CD14-positive monocyte (primary cell): ENCODE data around the gene PTOV1. TPM values are rescaled to one million over a fixed set of nuclear protein-coding genes. Genes with fewer than 3 reads are reported as not detected.

Experiments used
- DNase-seq, 3 donors: peaks; one replicate each; pipeline ENCODE4 v3.0.0-alpha.2; 2011 to 2022
- H2AFZ ChIP-seq: 2 replicates; pipeline ENCODE4 v1.6.0; 2012; ENCODE audit warnings: mild to moderate bottlenecking, low read depth, low read length, inconsistent platforms; ENCODE audit not compliant: insufficient read depth, poor library complexity, severe bottlenecking
- H3K27ac ChIP-seq, 2 donors: 1 replicate in 1 of 2; 2 replicates in 1 of 2; pipeline ENCODE4 v1.5.1; 2012 to 2013; ENCODE audit warnings: low read length in 2 of 2, control low read depth in 1 of 2, inconsistent platforms in 1 of 2, low read depth in 1 of 2, mild to moderate bottlenecking in 1 of 2
- H3K27me3 ChIP-seq, 2 donors: one replicate each; pipeline versions ENCODE4 v1.6.0 to v1.6.1; 2011 to 2013; ENCODE audit warnings: low read length in 2 of 2; ENCODE audit not compliant: control insufficient read depth in 2 of 2, insufficient read depth in 2 of 2
- H3K36me3 ChIP-seq, 2 donors: replicated peaks in 1 of 2; 1 replicate in 1 of 2; 2 replicates in 1 of 2; pipeline versions ENCODE4 v1.5.1 to v1.6.1; 2012 to 2013; ENCODE audit warnings: low read length in 2 of 2, control low read depth in 1 of 2, inconsistent platforms in 1 of 2, mild to moderate bottlenecking in 1 of 2; ENCODE audit not compliant: insufficient read depth in 2 of 2, control insufficient read depth in 1 of 2
- H3K4me1 ChIP-seq, 2 donors: 1 replicate in 1 of 2; 2 replicates in 1 of 2; pipeline versions ENCODE4 v1.5.1 to v1.6.1; 2012 to 2013; ENCODE audit warnings: low read length in 2 of 2, control low read depth in 1 of 2, inconsistent platforms in 1 of 2, mild to moderate bottlenecking in 1 of 2, moderate library complexity in 1 of 2; ENCODE audit not compliant: insufficient read depth in 2 of 2, control insufficient read depth in 1 of 2
- H3K4me2 ChIP-seq: replicated peaks from 2 replicates; pipeline ENCODE3; 2012; ENCODE audit warnings: low read length, moderate library complexity, mild to moderate bottlenecking; ENCODE audit not compliant: poor library complexity, severe bottlenecking; ENCODE audit errors: extremely low read depth
- H3K4me3 ChIP-seq, 3 experiments: fragments of 200-600 bp in 1 of 3; sonication (generic) in 1 of 3; replicated peaks in 1 of 3; 1 replicate in 2 of 3; 2 replicates in 1 of 3; pipeline ENCODE4 v1.5.1; 2011 to 2013; ENCODE audit warnings: low read length in 3 of 3, mild to moderate bottlenecking in 3 of 3, control low read depth in 2 of 3, low read depth in 2 of 3, inconsistent platforms in 1 of 3, moderate library complexity in 1 of 3
- H3K79me2 ChIP-seq: 2 replicates; pipeline ENCODE4 v1.6.0; 2012; ENCODE audit warnings: mild to moderate bottlenecking, control low read depth, inconsistent platforms, low read length, moderate library complexity; ENCODE audit not compliant: insufficient read depth
- H3K9ac ChIP-seq: 2 replicates; pipeline ENCODE4 v1.6.0; 2017; ENCODE audit warnings: low read length, mild to moderate bottlenecking; ENCODE audit not compliant: insufficient read depth, poor library complexity, severe bottlenecking
- H3K9me3 ChIP-seq, 2 donors: replicated peaks in 1 of 2; 1 replicate in 1 of 2; 2 replicates in 1 of 2; pipeline versions ENCODE4 v1.5.1 to v1.6.1; 2012 to 2013; ENCODE audit warnings: low read length in 2 of 2, control low read depth in 1 of 2; ENCODE audit not compliant: control insufficient read depth in 1 of 2, insufficient read depth in 1 of 2
- H4K20me1 ChIP-seq: 2 replicates; pipeline ENCODE4 v1.6.0; 2012; ENCODE audit warnings: mild to moderate bottlenecking, low read length, control low read depth, moderate library complexity; ENCODE audit not compliant: insufficient read depth
- H3K27ac Mint-ChIP-seq, 7 donors: one replicate each; pipeline ENCODE4 v1.8.0; 2020; ENCODE audit warnings: mild to moderate bottlenecking in 7 of 7, mixed read lengths in 7 of 7, moderate library complexity in 6 of 7, inconsistent platforms in 2 of 7
- H3K27me3 Mint-ChIP-seq, 3 donors: one replicate each; pipeline ENCODE4 v1.8.0; 2021 to 2022; ENCODE audit warnings: low read depth in 3 of 3, mild to moderate bottlenecking in 3 of 3, mixed read lengths in 3 of 3, moderate library complexity in 3 of 3, inconsistent platforms in 1 of 3
- H3K36me3 Mint-ChIP-seq, 2 donors: one replicate each; pipeline ENCODE4 v1.8.0; 2020; ENCODE audit warnings: mixed read lengths in 2 of 2, inconsistent platforms in 1 of 2, mild to moderate bottlenecking in 1 of 2
- H3K4me1 Mint-ChIP-seq: one replicate; pipeline ENCODE4 v1.8.0; 2020; ENCODE audit warnings: mild to moderate bottlenecking, mixed read lengths
- H3K4me3 Mint-ChIP-seq, 2 donors: one replicate each; pipeline ENCODE4 v1.8.0; 2020; ENCODE audit warnings: mild to moderate bottlenecking in 2 of 2, mixed read lengths in 2 of 2, moderate library complexity in 1 of 2
- H3K9me3 Mint-ChIP-seq, 7 donors: one replicate each; pipeline ENCODE4 v1.8.0; 2020 to 2022; ENCODE audit warnings: mixed read lengths in 7 of 7, mild to moderate bottlenecking in 6 of 7, moderate library complexity in 6 of 7, inconsistent platforms in 2 of 7
- CTCF ChIP-seq: fragments of 200-600 bp; IDR thresholded peaks from one replicate; pipeline ENCODE4 v1.8.0; 2022; ENCODE audit warnings: antibody characterized with exemption, mild to moderate bottlenecking
- WGBS: methylation state at CpG from one replicate; pipeline ENCODE4 v1.1.5; 2013; ENCODE audit warnings: missing lambda C conversion rate; ENCODE audit not compliant: insufficient coverage; 5-methylcytosine and 5-hydroxymethylcytosine counted together
- intact Hi-C, 2 donors: fragments of 100-400 bp; cut with micrococcal nuclease; formaldehyde crosslinking; loops; one replicate each; pipeline versions ENCODE4 v1.15.0 to v1.15.1; 2023
- polyA plus RNA-seq, 3 donors: library from polyadenylated mRNA; depleted of rRNA in 1 of 3; unstranded in 2 of 3; stranded (reverse) in 1 of 3; fragments of 300-500 nt in 2 of 3; fragments of >200 nt in 1 of 3; fragmentation: Illumina TruSeq in 2 of 3; gene quantifications; 1 replicate in 2 of 3; 2 replicates in 1 of 3; pipeline ENCODE4 v1.2.3, GENCODE V29; 2012 to 2021

The PTOV1 gene
- polyA plus RNA-seq, 3 donors, result 18.3 to 67.9 (median 31.2) TPM

DNA sequence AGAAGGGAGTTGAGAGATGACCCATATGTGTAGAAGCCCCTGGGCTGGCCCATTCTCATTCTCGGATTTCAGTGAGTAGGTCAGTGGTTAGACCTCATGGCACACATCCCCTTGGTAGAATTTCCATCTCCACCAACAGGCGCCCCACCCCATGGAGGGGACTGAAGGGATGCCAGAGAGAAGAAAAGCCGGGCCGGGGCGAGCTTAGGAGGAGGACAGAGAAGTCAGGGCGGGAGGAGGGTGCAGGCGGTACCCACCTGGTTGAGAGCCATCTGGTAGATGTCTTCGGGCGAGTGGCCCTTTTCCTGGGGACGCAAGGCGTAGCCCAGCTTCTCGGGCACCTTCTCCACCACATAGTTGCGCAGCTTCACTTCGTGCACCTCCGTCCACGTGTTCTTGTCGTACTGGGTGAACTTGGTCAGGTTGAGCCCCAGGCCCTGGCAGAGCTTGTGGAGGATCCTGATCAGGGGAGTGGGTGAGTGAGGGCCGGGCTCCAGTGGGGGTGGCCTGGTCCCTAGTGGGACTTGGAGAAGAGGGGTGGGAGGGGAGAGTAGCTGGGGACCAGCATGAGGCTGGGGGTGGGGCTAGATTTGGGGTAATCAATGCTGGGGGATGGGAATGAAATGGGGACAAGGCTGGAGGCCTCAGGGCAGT lies 43.2 kb downstream of the PTOV1 start:
- Mint-ChIP-seq H3K36me3 (peaks cover 5 to 19% of the 10 kb centered on the region in 2 donors), H3K27me3 (peaks cover 22 to 45% (median 30%) of the 10 kb centered on the region in 3 donors), H3K4me3 (no peak overlapping the region), H3K9me3 (peaks cover 0 to 7% (median 0%) of the 10 kb centered on the region in 7 donors), H3K27ac (peak overlapping the region in 2 of 7 donors; percentile 43 to 68), H3K4me1 (peaks cover 56% of the 10 kb centered on the region)
- no peak overlapping the region for H3K4me3 ChIP-seq
- no peak overlapping the region for H3K27ac ChIP-seq
- no peaks in the 10 kb centered on the region for H3K9me3 ChIP-seq
- H3K4me2 ChIP-seq, result no peak overlapping the region
- DNase-seq, result no peak
- intact Hi-C loops, result no loop called here
- H2AFZ ChIP-seq, result no peak overlapping the region
- peaks cover 0 to 9% of the 10 kb centered on the region in 2 donors for H3K27me3 ChIP-seq
- 100% methylated on average over 8 of the region's 18 CpGs for WGBS
- H4K20me1 ChIP-seq, result peaks cover 8% of the 10 kb centered on the region
- no peaks in the 10 kb centered on the region for H3K79me2 ChIP-seq
- no peak overlapping the region for H3K9ac ChIP-seq
- TF ChIP-seq CTCF, result no peak
- H3K4me1 ChIP-seq, result peaks cover 54 to 55% of the 10 kb centered on the region in 2 donors
- H3K36me3 ChIP-seq, result no peaks in the 10 kb centered on the region

DNA sequence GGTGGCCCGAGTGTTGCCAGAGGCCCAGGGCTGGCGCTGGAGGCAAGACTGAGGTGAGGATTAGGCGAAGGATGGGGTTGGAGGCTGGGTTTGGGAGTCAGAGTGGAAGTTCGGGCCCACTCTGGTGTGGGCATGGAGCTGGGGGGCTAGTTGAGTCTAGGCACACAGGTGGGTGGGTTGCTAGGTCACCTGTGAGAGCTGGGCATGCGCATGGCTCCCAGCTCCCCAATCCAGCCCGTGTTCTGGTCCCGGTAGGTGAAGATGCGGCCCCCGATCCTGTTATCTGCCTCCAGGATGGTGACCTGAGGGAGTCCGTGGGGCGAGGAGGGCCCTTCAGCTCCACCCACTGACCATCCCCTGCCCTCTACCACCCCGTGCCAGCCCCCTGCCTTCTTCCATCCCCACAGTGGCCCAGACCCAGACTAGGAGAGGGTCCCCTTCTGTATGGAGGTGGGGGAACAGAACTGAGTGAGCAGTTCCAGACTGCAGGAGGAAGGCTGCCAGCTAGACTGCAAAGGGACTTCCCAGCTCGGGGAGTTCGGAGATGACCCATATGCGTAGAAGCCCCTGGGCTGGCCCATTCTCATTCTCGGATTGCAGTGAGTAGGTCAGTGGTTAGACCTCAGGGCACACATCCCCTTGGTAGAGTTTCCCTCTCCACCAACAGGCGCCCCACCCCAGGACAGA lies 44.1 kb downstream of the PTOV1 start:
- peaks cover 49 to 50% of the 10 kb centered on the region in 2 donors for H3K4me1 ChIP-seq
- WGBS, result 87% methylated on average over 13 of the region's 17 CpGs
- H3K9me3 ChIP-seq, result no peaks in the 10 kb centered on the region
- Mint-ChIP-seq H3K27me3 (peaks cover 22 to 36% (median 26%) of the 10 kb centered on the region in 3 donors), H3K36me3 (peaks cover 3 to 15% of the 10 kb centered on the region in 2 donors), H3K9me3 (peaks cover 0 to 7% (median 0%) of the 10 kb centered on the region in 7 donors), H3K4me3 (peak overlapping the region in 1 of 2 donors; percentile 30), H3K4me1 (peaks cover 52% of the 10 kb centered on the region), H3K27ac (peak overlapping the region in 5 of 7 donors; percentile 6 to 100 (median 80))
- no peak overlapping the region for H3K9ac ChIP-seq
- peak overlapping the region; percentile 83 for H3K4me2 ChIP-seq
- H3K79me2 ChIP-seq, result no peaks in the 10 kb centered on the region
- H3K36me3 ChIP-seq, result no peaks in the 10 kb centered on the region
- H4K20me1 ChIP-seq, result no peaks in the 10 kb centered on the region
- peaks cover 0 to 9% of the 10 kb centered on the region in 2 donors for H3K27me3 ChIP-seq
- H2AFZ ChIP-seq, result no peak overlapping the region
- intact Hi-C loops, result no loop called here
- H3K4me3 ChIP-seq, result peak overlapping the region in 1 of 3 experiments; percentile 6
- TF ChIP-seq CTCF, result no peak
- peak in 2 of 3 donors; percentile 49 to 86 for DNase-seq
- no peak overlapping the region for H3K27ac ChIP-seq
